ENCODE results near the gene PLAC8L1. TPM values are rescaled to one million over a fixed set of nuclear protein-coding genes. Genes with fewer than 3 reads are reported as not detected.

Gene PLAC8L1
- total RNA-seq, 2 experiments from 2014 or later = 0.47 to 0.48 TPM

- H3K27me3 Mint-ChIP-seq = peaks cover 11% of the 10 kb centered on the region
- no peaks in the 10 kb centered on the region for H3K4me1 Mint-ChIP-seq
- H3K36me3 Mint-ChIP-seq (ENCODE audit: low read depth) = no peaks in the 10 kb centered on the region
- H3K27ac Mint-ChIP-seq = no peak overlapping the region
- H3K4me3 Mint-ChIP-seq = no peak overlapping the region
- ChIA-PET CTCF (no interaction called here), POLR2A (no interaction called here)
- no peak for DNase-seq
- H3K9me3 Mint-ChIP-seq = no peaks in the 10 kb centered on the region
These were observed 32.0 kb downstream of the PLAC8L1 start for GRCh38 chr5:146073239-146073900.

GRCh38 chr5:146072595-146072994 lies 32.8 kb downstream of the PLAC8L1 start:
- DNase-seq = no peak
- H3K4me3 Mint-ChIP-seq = no peak overlapping the region
- POLR2A ChIA-PET = no interaction called here
- H3K27ac Mint-ChIP-seq = no peak overlapping the region
- no peaks in the 10 kb centered on the region for H3K9me3 Mint-ChIP-seq
- CTCF ChIA-PET = no interaction called here
- H3K36me3 Mint-ChIP-seq (ENCODE audit: low read depth) = no peaks in the 10 kb centered on the region
- no peaks in the 10 kb centered on the region for H3K4me1 Mint-ChIP-seq
- peaks cover 6% of the 10 kb centered on the region for H3K27me3 Mint-ChIP-seq

- Mint-ChIP-seq H3K27me3 (peaks cover 5% of the 10 kb centered on the region), H3K36me3 (ENCODE audit: low read depth) (no peaks in the 10 kb centered on the region), H3K4me1 (no peaks in the 10 kb centered on the region), H3K27ac (no peak overlapping the region), H3K4me3 (no peak overlapping the region), H3K9me3 (no peaks in the 10 kb centered on the region)
- ChIA-PET CTCF (interaction anchor here (1.5 kb wide), 1 partner anchor 16 kb away, joined by 5 read pairs; no protein-coding TSS in a partner anchor), POLR2A (no interaction called here)
- no peak for DNase-seq
These were observed 34.2 kb downstream of the PLAC8L1 start for GRCh38 chr5:146071171-146071570.

GRCh38 chr5:146070746-146071145 lies 34.6 kb downstream of the PLAC8L1 start:
- ChIA-PET CTCF (interaction anchor here (1.5 kb wide), 1 partner anchor 15 kb away, joined by 5 read pairs; no protein-coding TSS in a partner anchor), POLR2A (no interaction called here)
- no peak overlapping the region for H3K27ac Mint-ChIP-seq

GRCh38 chr5:146069780-146070099 lies 35.6 kb downstream of the PLAC8L1 start:
- DNase-seq = no peak
- H3K36me3 Mint-ChIP-seq (ENCODE audit: low read depth) = no peaks in the 10 kb centered on the region
- H3K27me3 Mint-ChIP-seq = peaks cover 7% of the 10 kb centered on the region
- no peak overlapping the region for H3K27ac Mint-ChIP-seq
- ChIA-PET POLR2A (no interaction called here), CTCF (no interaction called here)
- no peaks in the 10 kb centered on the region for H3K4me1 Mint-ChIP-seq
- no peak overlapping the region for H3K4me3 Mint-ChIP-seq
- H3K9me3 Mint-ChIP-seq = no peaks in the 10 kb centered on the region

More at GRCh38 chr5:146070746-146071145, 34.6 kb downstream of the PLAC8L1 start:
- Mint-ChIP-seq H3K27me3 (peaks cover 5% of the 10 kb centered on the region), H3K9me3 (no peaks in the 10 kb centered on the region), H3K4me3 (no peak overlapping the region), H3K4me1 (no peaks in the 10 kb centered on the region), H3K36me3 (ENCODE audit: low read depth) (no peaks in the 10 kb centered on the region)
- DNase-seq = no peak

- Mint-ChIP-seq H3K9me3 (no peaks in the 10 kb centered on the region), H3K27me3 (peaks cover 5% of the 10 kb centered on the region), H3K4me1 (no peaks in the 10 kb centered on the region), H3K4me3 (no peak overlapping the region), H3K36me3 (ENCODE audit: low read depth) (no peaks in the 10 kb centered on the region), H3K27ac (no peak overlapping the region)
- DNase-seq = no peak
- ChIA-PET CTCF (no interaction called here), POLR2A (no interaction called here)
These were observed 36.2 kb downstream of the PLAC8L1 start for GRCh38 chr5:146068977-146069779.

- H3K4me3 Mint-ChIP-seq = no peak overlapping the region
- H3K27me3 Mint-ChIP-seq = peaks cover 9% of the 10 kb centered on the region
- CTCF ChIA-PET = interaction anchor here (1.0 kb wide), 1 partner anchor 10 kb away, joined by 3 read pairs; no protein-coding TSS in a partner anchor
- no peaks in the 10 kb centered on the region for H3K4me1 Mint-ChIP-seq
- H3K9me3 Mint-ChIP-seq = no peaks in the 10 kb centered on the region
- no peaks in the 10 kb centered on the region for H3K36me3 Mint-ChIP-seq (ENCODE audit: low read depth)
- POLR2A ChIA-PET = no interaction called here
- DNase-seq = no peak
- no peak overlapping the region for H3K27ac Mint-ChIP-seq
These were observed 37.2 kb downstream of the PLAC8L1 start for GRCh38 chr5:146068206-146068605.

GRCh38 chr5:146066968-146067367 lies 38.4 kb downstream of the PLAC8L1 start:
- DNase-seq = no peak
- Mint-ChIP-seq H3K9me3 (no peaks in the 10 kb centered on the region), H3K4me3 (no peak overlapping the region), H3K27ac (no peak overlapping the region), H3K36me3 (ENCODE audit: low read depth) (no peaks in the 10 kb centered on the region), H3K27me3 (peaks cover 9% of the 10 kb centered on the region), H3K4me1 (no peaks in the 10 kb centered on the region)
- POLR2A ChIA-PET = no interaction called here
- CTCF ChIA-PET = no interaction called here

GRCh38 chr5:146060221-146060585 lies 45.2 kb downstream of the PLAC8L1 start:
- POLR2A ChIA-PET = no interaction called here
- Mint-ChIP-seq H3K36me3 (ENCODE audit: low read depth) (no peaks in the 10 kb centered on the region), H3K9me3 (no peaks in the 10 kb centered on the region), H3K4me3 (no peak overlapping the region), H3K4me1 (no peaks in the 10 kb centered on the region), H3K27me3 (peaks cover 16% of the 10 kb centered on the region), H3K27ac (no peak overlapping the region)
- DNase-seq = no peak
- CTCF ChIA-PET = no interaction called here

- H3K27ac Mint-ChIP-seq = no peak overlapping the region
- no peak overlapping the region for H3K4me3 Mint-ChIP-seq
- POLR2A ChIA-PET = no interaction called here
- no peaks in the 10 kb centered on the region for H3K9me3 Mint-ChIP-seq
- no peak for DNase-seq
- H3K4me1 Mint-ChIP-seq = no peaks in the 10 kb centered on the region
- no peaks in the 10 kb centered on the region for H3K36me3 Mint-ChIP-seq (ENCODE audit: low read depth)
- peaks cover 16% of the 10 kb centered on the region for H3K27me3 Mint-ChIP-seq
- CTCF ChIA-PET = no interaction called here
These were observed 45.7 kb downstream of the PLAC8L1 start for GRCh38 chr5:146059460-146060220.

- no peaks in the 10 kb centered on the region for H3K4me1 Mint-ChIP-seq
- CTCF ChIA-PET = interaction anchor here (1.7 kb wide), 1 partner anchor 16 kb away, joined by 5 read pairs; no protein-coding TSS in a partner anchor
- POLR2A ChIA-PET = no interaction called here
- no peak overlapping the region for H3K4me3 Mint-ChIP-seq
- no peak for DNase-seq
- no peak overlapping the region for H3K27ac Mint-ChIP-seq
- H3K36me3 Mint-ChIP-seq (ENCODE audit: low read depth) = no peaks in the 10 kb centered on the region
- H3K9me3 Mint-ChIP-seq = no peaks in the 10 kb centered on the region
- H3K27me3 Mint-ChIP-seq = peaks cover 22% of the 10 kb centered on the region
These were observed 49.9 kb downstream of the PLAC8L1 start for GRCh38 chr5:146055432-146055831.

GRCh38 chr5:146052780-146053179 lies 52.6 kb downstream of the PLAC8L1 start:
- Mint-ChIP-seq H3K27me3 (peaks cover 22% of the 10 kb centered on the region), H3K4me1 (no peaks in the 10 kb centered on the region), H3K4me3 (no peak overlapping the region), H3K9me3 (no peaks in the 10 kb centered on the region), H3K36me3 (ENCODE audit: low read depth) (no peaks in the 10 kb centered on the region), H3K27ac (no peak overlapping the region)
- ChIA-PET CTCF (no interaction called here), POLR2A (no interaction called here)
- DNase-seq = no peak

- POLR2A ChIA-PET = no interaction called here
- Mint-ChIP-seq H3K27me3 (peaks cover 20% of the 10 kb centered on the region), H3K27ac (no peak overlapping the region), H3K9me3 (no peaks in the 10 kb centered on the region), H3K4me1 (no peaks in the 10 kb centered on the region), H3K4me3 (no peak overlapping the region), H3K36me3 (ENCODE audit: low read depth) (no peaks in the 10 kb centered on the region)
- DNase-seq = no peak
- CTCF ChIA-PET = no interaction called here
These were observed 53.7 kb downstream of the PLAC8L1 start for GRCh38 chr5:146051678-146052077.

All from activated CD4-positive, alpha-beta T cell treated with anti-CD3 and anti-CD28 coated beads, Interleukin-2, amount 10 ng/mL, durations not matched to agents 7 days and 5 days (primary cell).